Activated CD4-positive, CD25-positive, alpha-beta regulatory T cell treated with anti-CD3 and anti-CD28 coated beads, Interleukin-2, amount 50 U/mL, for 16 hours (primary cell): Measurements from ENCODE around the gene DNAH11.
"Not testable (repeated sequence)": the region's sequence is repeated elsewhere in the genome, so short reads cannot be mapped to it uniquely, and the experiment has no call there.

ENCODE experiments used
- DNase-seq: peaks from one replicate; pipeline ENCODE4 v3.0.0-alpha.2; 2020; ENCODE audit warnings: low read depth, low spot score

The DNAH11 gene

GRCh38 chr7:21883069-21883468 lies 340.2 kb downstream of the DNAH11 start:
- no peak for DNase-seq

GRCh38 chr7:21883501-21883900 lies 340.7 kb downstream of the DNAH11 start:
- DNase-seq, result not testable (repeated sequence)

GRCh38 chr7:21884496-21884895 lies 341.7 kb downstream of the DNAH11 start:
- DNase-seq, result no peak

GRCh38 chr7:21886396-21886795 lies 343.6 kb downstream of the DNAH11 start:
- DNase-seq, result no peak

GRCh38 chr7:21887353-21887752 lies 344.5 kb downstream of the DNAH11 start:
- DNase-seq, result no peak

- no peak for DNase-seq
Observed at GRCh38 chr7:21887779-21888178, 344.9 kb downstream of the DNAH11 start.

GRCh38 chr7:21891291-21891690 lies 348.5 kb downstream of the DNAH11 start:
- DNase-seq, result no peak

GRCh38 chr7:21893401-21893800 lies 350.6 kb downstream of the DNAH11 start:
- DNase-seq, result no peak

GRCh38 chr7:21898265-21898930 lies 355.6 kb downstream of the DNAH11 start:
- DNase-seq, result no peak

- no peak for DNase-seq
Observed at GRCh38 chr7:21902240-21902639, 359.4 kb downstream of the DNAH11 start.

- DNase-seq, result no peak
Observed at GRCh38 chr7:21903020-21903786, 360.4 kb downstream of the DNAH11 start.

GRCh38 chr7:21908746-21909145 lies 365.9 kb downstream of the DNAH11 start:
- no peak for DNase-seq

- DNase-seq, result no peak
Observed at GRCh38 chr7:21910253-21910652, 367.4 kb downstream of the DNAH11 start.

GRCh38 chr7:21911341-21911875 lies 368.6 kb downstream of the DNAH11 start:
- no peak for DNase-seq

- no peak for DNase-seq
Observed at GRCh38 chr7:21912305-21912704, 369.5 kb downstream of the DNAH11 start.

- DNase-seq, result no peak
Observed at GRCh38 chr7:21912931-21913780, 370.3 kb downstream of the DNAH11 start.

GRCh38 chr7:21914671-21915070 lies 371.8 kb downstream of the DNAH11 start:
- no peak for DNase-seq

- DNase-seq, result no peak
Observed at GRCh38 chr7:21915140-21915539, 372.3 kb downstream of the DNAH11 start.

GRCh38 chr7:21916176-21916575 lies 373.3 kb downstream of the DNAH11 start:
- no peak for DNase-seq

GRCh38 chr7:21916629-21917028 lies 373.8 kb downstream of the DNAH11 start:
- DNase-seq, result no peak

GRCh38 chr7:21918216-21918615 lies 375.4 kb downstream of the DNAH11 start:
- no peak for DNase-seq

GRCh38 chr7:21920936-21921335 lies 378.1 kb downstream of the DNAH11 start:
- DNase-seq, result no peak
